ENCODE results near the gene PSG1. TPM values are rescaled to one million over a fixed set of nuclear protein-coding genes. Genes with fewer than 3 reads are reported as not detected.
"Not testable (repeated sequence)": the region's sequence is repeated elsewhere in the genome, so short reads cannot be mapped to it uniquely, and the experiment has no call there.

PSG1 gene
- total RNA-seq, 1 experiment from 2014 or later: not detected

DNA sequence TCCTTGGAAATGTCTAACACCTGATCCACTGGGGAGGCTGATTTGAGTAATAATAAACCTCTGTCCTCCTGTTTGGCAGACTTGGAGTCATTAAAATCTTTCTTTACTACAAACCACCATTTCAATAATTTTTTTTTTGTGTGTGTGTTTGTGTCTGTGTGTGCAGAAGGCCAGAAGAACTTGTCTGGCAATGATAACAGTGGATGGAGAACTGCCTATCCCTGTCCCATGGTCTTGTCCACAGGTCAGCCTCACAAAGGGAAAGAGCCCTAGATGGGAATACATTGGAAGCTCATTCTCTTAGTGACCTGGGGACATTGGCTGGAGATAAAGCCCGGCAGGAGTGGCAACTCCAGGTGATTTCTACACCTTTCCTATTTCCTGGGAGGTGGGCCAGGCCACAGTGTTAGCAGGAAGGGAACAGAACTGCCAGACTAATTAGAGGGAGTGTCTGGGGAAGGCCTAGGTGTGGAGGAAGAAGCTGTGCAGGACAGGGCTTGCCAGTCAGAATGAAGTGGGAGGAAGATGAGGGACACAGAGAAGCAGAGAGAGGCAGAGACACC is 27.7 kb downstream of the PSG1 start:
- H3K9me3 ChIP-seq, DNase-seq, H3K36me3 ChIP-seq, H3K4me3 ChIP-seq, H3K27me3 ChIP-seq: not testable (repeated sequence)

DNA sequence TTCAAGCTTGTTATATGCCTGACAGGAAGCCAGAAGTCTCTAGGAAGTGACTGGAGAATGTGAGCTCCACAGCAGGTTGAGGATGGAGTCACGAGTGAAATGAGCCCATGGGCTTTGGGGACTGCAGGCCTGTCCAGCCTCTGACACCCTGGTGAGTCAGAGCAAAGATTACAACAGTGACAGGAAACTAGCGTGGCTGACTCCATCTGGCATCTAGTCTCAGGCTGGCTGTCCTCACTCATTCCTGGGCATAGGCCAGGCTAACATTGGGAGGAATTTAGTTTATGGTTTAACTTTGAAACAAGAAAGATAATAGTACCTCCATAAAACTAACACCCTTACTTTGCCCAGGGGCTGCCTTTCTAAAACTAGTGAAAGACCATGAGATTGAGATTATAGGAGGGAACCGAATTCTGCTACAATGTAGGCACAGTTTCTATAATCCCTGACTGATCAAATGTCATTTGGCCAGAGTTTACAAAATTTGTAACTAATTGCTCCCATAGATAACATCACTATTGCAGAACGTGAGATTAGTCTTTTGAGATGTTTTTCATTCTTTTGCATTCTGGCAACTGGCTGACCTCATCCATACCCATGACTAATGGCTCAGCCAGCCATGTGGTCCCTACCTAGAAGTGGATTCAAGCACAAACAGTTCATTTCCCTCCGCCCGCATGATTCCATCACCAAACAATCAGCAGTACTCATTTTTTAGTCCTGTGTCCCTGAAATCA is 28.4 kb downstream of the PSG1 start:
- Histone ChIP-seq H3K36me3 (no peaks in the 10 kb centered on the region; the same call in none of the 2 replicates), H3K4me3 (no peak overlapping the region), H3K27me3 (no peaks in the 10 kb centered on the region), H3K9me3 (no peaks in the 10 kb centered on the region; the same call in 1 of the 2 replicates)
- peak; percentile 97 for DNase-seq

DNA sequence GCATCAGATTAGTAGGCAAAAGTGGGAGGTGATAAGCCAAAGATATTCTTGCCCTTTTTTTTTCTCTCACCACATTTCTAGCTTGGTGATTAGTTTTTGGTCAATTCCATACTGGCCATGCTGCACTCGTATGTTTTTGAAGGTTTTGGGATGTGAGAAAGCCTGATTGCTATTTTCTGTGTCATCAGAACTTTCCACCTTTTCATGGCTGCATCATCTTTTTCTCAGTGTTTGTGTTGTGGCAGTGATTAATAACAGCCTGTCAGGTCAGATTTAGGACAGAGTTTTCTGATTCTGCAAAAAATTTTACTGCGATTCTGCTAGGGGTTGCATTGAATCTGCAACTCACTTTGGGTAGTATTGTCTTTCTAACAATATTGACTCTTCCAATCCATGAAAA is 32.9 kb downstream of the PSG1 start:
- H3K36me3 ChIP-seq: peaks cover 11% of the 10 kb centered on the region
- no peaks in the 10 kb centered on the region for H3K27me3 ChIP-seq
- no peak for DNase-seq
- H3K9me3 ChIP-seq: no peaks in the 10 kb centered on the region
- H3K4me3 ChIP-seq: no peak overlapping the region

DNA sequence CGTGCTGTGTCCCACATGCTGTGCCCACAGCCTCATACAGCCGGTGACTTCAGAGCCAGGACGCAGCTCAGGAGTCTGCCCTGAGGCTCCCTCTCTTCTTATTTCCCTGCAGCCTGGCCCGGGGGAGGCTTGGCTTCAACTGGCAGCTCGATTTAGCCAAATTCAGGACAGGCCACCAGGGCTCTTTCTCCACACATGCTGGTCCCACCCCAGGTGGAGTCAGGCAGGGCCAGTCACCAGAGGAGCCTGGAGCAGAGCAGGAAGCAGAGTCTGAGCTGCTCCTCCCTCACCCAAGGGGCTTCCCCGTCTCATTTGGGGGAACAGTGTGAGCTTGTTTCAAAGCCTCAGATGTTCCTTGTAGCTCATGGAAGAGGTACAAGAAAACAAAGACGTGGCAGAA is 35.9 kb downstream of the PSG1 start:
- not testable (repeated sequence) for DNase-seq, H3K9me3 ChIP-seq, H3K27me3 ChIP-seq, H3K4me3 ChIP-seq
- H3K36me3 ChIP-seq: peaks cover 18% of the 10 kb centered on the region

DNA sequence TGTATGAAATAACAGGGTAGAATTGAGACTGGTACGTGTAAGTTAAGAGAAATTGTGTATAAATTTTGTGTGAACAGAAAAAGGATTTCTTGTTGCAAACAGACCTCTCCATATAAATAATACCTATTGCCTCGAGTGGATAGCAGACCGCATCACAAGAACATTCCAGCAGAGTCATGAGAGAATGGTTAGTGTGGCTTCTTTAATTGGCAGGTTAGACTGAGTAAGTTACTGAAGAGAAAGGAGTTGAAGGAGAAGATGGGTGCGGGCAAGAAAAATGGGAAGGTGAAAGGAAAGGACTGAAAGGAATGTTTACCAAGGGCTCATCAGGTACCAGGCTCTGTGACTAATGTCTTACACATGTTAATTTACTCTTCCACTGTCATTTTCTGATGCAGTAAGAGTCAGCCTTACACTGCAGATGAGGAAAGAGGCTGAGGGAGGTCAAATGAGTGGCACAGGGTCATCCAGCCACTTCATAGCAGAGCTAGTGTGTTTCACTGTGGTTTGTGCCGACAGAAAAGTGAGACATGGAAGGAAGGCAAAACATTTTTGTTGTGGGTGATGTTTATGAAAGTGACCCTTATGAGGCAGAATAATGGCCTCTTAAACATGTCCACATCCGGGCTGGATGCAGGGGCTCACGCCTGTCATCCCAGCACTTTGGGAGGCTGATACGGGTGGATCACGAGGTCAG is 46.6 kb downstream of the PSG1 start:
- not testable (repeated sequence) for H3K9me3 ChIP-seq, H3K27me3 ChIP-seq, H3K4me3 ChIP-seq
- H3K36me3 ChIP-seq: peaks cover 37% of the 10 kb centered on the region
- peak; percentile 60 for DNase-seq

DNA sequence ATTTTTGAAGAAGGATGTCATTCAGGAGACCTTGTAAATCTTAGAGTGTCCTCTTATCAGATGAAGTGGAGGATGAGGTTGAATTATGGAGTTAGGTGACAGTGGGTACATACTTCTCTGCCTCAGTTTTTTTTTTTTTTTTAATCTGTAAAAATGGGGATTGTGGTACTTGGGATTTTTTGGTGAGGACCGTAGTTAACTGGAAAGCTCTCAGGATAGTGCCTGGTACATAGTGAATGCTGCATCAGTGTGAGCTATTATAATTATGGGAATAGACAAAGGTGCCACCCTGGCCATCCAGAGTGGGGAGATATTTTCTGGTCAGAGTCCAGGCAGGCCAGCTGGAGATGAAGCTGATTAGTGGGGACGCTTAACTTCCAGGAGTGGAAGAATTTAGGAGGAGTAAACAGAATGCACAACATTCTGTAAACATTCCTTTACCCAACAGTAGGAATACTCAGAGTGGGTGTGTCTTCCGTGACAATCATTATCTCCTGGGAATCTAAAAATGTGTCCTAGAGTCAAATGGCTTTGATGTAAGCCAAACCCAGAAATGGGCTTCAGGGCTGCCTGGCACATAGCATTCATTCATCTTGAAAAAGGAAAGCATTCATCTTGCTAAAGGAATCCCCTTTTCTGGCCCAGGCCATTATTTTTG is 47.4 kb downstream of the PSG1 start:
- H3K4me3 ChIP-seq, H3K9me3 ChIP-seq, DNase-seq, H3K27me3 ChIP-seq: not testable (repeated sequence)
- H3K36me3 ChIP-seq: peaks cover 39% of the 10 kb centered on the region

DNA sequence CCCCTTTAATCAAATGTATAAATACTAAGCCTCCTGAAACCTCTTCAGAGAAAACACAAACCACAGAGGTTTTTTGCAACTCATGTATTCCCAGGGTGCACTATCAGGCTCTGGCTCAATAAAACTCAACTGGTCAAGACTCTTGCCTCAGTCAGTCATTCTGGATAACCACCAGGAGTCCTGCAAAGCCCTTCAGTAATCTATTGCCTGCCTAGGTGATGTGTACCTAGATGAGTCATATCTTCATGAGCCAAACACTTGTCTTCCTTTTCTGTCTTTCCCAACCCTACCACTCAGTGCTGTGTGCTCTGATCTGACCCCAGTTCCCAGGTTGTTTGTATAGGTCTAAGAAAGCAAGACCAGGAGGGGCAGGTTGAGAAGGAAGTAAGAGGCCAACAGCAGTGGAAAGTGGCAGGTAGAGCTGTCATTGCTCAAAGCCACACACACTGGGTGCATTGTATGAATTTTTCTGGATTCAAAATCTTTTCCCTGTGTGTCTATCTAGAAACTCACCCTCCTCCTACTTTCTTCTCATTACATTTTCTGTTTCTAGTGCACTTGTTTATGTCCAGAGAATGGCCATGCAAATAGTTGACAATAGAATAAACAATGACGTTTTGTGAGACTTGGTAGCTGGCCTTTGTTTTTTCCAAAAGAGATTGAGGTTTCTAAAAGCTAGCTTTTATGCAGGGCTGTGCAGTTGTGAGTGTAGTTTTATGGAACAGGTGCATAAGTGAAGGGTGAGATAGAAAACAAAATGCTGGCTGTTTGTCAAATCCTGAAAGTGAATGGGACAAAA is 48.1 kb downstream of the PSG1 start:
- H3K9me3 ChIP-seq: peaks cover 2% of the 10 kb centered on the region; the same call in 1 of the 2 replicates
- peaks cover 47% of the 10 kb centered on the region for H3K36me3 ChIP-seq
- DNase-seq: no peak
- H3K4me3 ChIP-seq: no peak overlapping the region
- H3K27me3 ChIP-seq: no peaks in the 10 kb centered on the region

DNA sequence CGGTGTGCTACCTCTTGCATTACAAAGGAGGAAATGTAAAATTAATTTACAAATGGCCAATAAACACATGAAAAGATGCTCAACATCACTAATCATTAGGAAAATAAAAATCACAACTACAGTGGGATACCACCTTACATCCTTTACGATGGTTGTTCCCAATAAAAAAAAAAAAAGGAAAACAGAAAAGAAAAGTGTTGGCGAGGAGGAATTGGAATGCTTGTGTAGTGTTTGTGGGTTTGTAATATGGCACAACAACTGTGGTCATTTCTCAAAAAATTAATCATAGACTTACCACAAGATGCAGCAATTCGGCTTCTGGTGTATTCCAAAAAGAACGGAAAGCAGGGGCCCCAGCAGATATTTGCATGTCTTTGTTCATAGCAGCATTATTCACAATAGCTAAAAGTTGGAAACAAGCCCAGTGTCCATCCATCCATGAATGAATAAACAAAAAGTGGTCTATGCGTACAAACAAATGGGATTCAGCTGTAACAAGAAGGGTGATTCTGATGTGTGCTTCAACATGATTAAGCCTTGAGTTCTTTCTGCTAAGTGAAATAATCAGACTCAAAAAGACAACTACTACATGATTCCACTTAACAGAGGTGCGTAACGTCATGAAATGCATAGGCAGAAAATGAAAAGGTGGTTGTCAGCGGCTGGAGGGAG is 58.1 kb downstream of the PSG1 start:
- not testable (repeated sequence) for DNase-seq, H3K27me3 ChIP-seq
- Histone ChIP-seq H3K4me3 (peak overlapping the region; percentile 1; the same call in 1 of the 2 replicates), H3K36me3 (peaks cover 45% of the 10 kb centered on the region), H3K9me3 (peaks cover 10% of the 10 kb centered on the region)

DNA sequence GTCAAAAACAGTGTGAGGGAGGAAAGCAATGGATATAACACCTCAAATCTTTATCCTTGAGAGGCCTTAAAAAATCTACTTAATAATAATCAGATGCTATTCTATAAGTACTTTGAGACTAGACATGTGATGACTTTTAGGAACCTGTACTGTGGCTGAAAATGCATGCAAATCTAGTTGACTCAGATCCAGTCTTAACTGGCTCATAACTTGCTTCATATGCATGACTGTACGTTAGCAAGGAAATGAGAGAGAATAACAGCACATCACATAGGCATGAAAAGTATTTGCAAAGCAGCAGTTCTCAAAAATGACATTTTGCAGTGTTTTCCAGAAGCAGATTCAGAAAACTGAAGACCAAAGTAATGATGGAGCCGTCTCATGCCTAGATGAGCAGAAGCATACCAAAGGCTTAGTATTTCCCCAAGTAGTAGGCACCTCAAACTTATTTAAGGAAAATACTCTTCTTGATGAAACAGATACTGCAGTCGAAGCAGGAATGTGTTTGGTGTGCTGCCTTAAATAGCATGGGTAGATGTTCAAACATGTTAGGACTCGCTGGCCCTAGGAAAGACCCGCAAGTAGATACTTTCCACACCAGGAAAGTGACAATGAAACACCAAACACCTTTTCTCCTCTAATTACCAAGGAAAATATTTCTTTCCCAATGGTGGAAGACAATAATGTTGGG is 59.4 kb downstream of the PSG1 start:
- DNase-seq, H3K27me3 ChIP-seq, H3K4me3 ChIP-seq: not testable (repeated sequence)
- Histone ChIP-seq H3K36me3 (peaks cover 35% of the 10 kb centered on the region), H3K9me3 (peaks cover 10% of the 10 kb centered on the region)

DNA sequence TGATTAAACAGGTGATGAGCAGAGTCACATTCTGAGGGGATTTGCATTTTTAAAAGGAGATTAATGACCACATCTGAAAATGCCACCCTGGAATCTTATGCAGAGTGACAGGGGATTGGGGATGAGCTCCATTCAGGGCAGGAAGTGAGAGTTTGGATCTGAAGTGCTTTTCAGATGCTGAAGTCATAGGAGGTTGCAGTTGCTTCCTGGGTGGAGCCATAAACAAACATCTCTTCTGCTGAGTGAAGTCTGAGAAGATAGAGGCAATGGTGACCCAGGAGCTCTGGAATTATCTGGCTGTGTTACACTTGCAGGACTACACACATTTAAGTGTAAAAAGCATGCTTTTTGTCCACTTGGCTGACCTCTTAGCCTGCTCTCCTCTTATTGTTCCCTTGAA is 62.6 kb downstream of the PSG1 start:
- no peak overlapping the region for H3K4me3 ChIP-seq
- H3K36me3 ChIP-seq: peaks cover 19% of the 10 kb centered on the region
- no peaks in the 10 kb centered on the region for H3K27me3 ChIP-seq
- DNase-seq: no peak
- H3K9me3 ChIP-seq: peaks cover 7% of the 10 kb centered on the region

Other genes starting within 250 kb of the PSG1 start
- gene PSG3, start 139.2 kb downstream of the PSG1 start, total RNA-seq (2014; rRNA removed; shearing (Covaris generic); ENCODE audit: low replicate concordance): not detected in 2 replicates
- not detected in 2 replicates for gene PSG8, start 114.0 kb downstream of the PSG1 start, total RNA-seq (2014; rRNA removed; shearing (Covaris generic); ENCODE audit: low replicate concordance)
- gene PSG6, start 38.2 kb upstream of the PSG1 start, total RNA-seq (2014; rRNA removed; shearing (Covaris generic); ENCODE audit: low replicate concordance): not detected in 2 replicates
- not detected in 2 replicates for gene PSG7, start 57.5 kb upstream of the PSG1 start, total RNA-seq (2014; rRNA removed; shearing (Covaris generic); ENCODE audit: low replicate concordance)
- not detected in 2 replicates for gene PSG11, start 146.8 kb upstream of the PSG1 start, total RNA-seq (2014; rRNA removed; shearing (Covaris generic); ENCODE audit: low replicate concordance)
- not detected in 2 replicates for gene PSG2, start 203.0 kb upstream of the PSG1 start, total RNA-seq (2014; rRNA removed; shearing (Covaris generic); ENCODE audit: low replicate concordance)